SK-N-SH (cell line): Measurements from ENCODE around the gene CA5B. TPM values are rescaled to one million over a fixed set of nuclear protein-coding genes. Genes with fewer than 3 reads are reported as not detected.

ENCODE experiments used
- CTCF ChIA-PET: fragments of 300-600, 350-600 bp; formaldehyde crosslinking; extraction: SDS; loops from one replicate; lab custom pipeline; 2021; lab: Yijun Ruan, JAX
- POLR2A ChIA-PET: fragments of 350-600 bp; sonication (Branson Sonifier 250); formaldehyde crosslinking; extraction: SDS; loops from one replicate; lab custom pipeline; 2020; ENCODE audit warnings: antibody characterized with exemption, inconsistent platforms; lab: Yijun Ruan, JAX
- DNase-seq: peaks from one replicate; pipeline ENCODE4 v3.0.0; 2012
- H2AFZ ChIP-seq: fragments of 200-600 bp; sonication (generic); 2 replicates; pipeline ENCODE4 v1.8.1; 2016; ENCODE audit warnings: antibody characterized with exemption, mild to moderate bottlenecking, low read depth
- H3F3A ChIP-seq: fragments of 200-600 bp; sonication (generic); replicated peaks from 2 replicates; pipeline ENCODE3; 2016; ENCODE audit warnings: antibody characterized with exemption, mild to moderate bottlenecking; ENCODE audit not compliant: insufficient read depth
- H3K27ac ChIP-seq, 2 experiments: fragments of 200-500 bp in 1 of 2; fragments of 200-600 bp in 1 of 2; sonication (Bioruptor generic) in 1 of 2; sonication (generic), shearing (Covaris generic) in 1 of 2; 2 replicates each; pipeline versions ENCODE4 v1.5.1 to v1.6.1; 2014 to 2016; ENCODE audit warnings: low read depth in 2 of 2, inconsistent platforms in 1 of 2, low read length in 1 of 2, mild to moderate bottlenecking in 1 of 2, mixed read lengths in 1 of 2
- H3K27me3 ChIP-seq: fragments of 200-600 bp; sonication (generic), shearing (Covaris generic); 2 replicates; pipeline ENCODE4 v1.6.1; 2016; ENCODE audit warnings: mixed run types; ENCODE audit not compliant: insufficient read depth
- H3K36me3 ChIP-seq, 2 experiments: fragments of 200-500 bp in 1 of 2; fragments of 200-600 bp in 1 of 2; sonication (Bioruptor generic) in 1 of 2; sonication (generic) in 1 of 2; replicated peaks in 1 of 2; 2 replicates each; pipeline versions ENCODE3 to v1.5.1; 2014 to 2016; ENCODE audit warnings: low read length in 1 of 2, mild to moderate bottlenecking in 1 of 2; ENCODE audit not compliant: insufficient read depth in 2 of 2, control insufficient read depth in 1 of 2
- H3K4me1 ChIP-seq, 2 experiments: fragments of 200-500 bp in 1 of 2; fragments of 200-600 bp in 1 of 2; sonication (Bioruptor generic) in 1 of 2; sonication (generic), shearing (Covaris generic) in 1 of 2; 2 replicates each; pipeline versions ENCODE4 v1.5.1 to v1.6.1; 2014 to 2016; ENCODE audit warnings: low read depth in 1 of 2, low read length in 1 of 2, mixed run types in 1 of 2; ENCODE audit not compliant: insufficient read depth in 2 of 2, control insufficient read depth in 1 of 2
- H3K4me2 ChIP-seq: fragments of 200-600 bp; sonication (generic), shearing (Covaris generic); 2 replicates; pipeline ENCODE4 v1.6.1; 2017; ENCODE audit warnings: mixed run types
- H3K4me3 ChIP-seq, 2 experiments: fragments of 200-500 bp in 1 of 2; fragments of 200-600 bp in 1 of 2; sonication (Bioruptor generic) in 1 of 2; sonication (generic), shearing (Covaris generic) in 1 of 2; 2 replicates each; pipeline versions ENCODE4 v1.5.1 to v1.8.1; 2014 to 2016; ENCODE audit warnings: low read depth in 2 of 2, inconsistent platforms in 1 of 2, low read length in 1 of 2, mild to moderate bottlenecking in 1 of 2, mixed read lengths in 1 of 2, moderate library complexity in 1 of 2
- H3K79me2 ChIP-seq: fragments of 200-600 bp; sonication (generic); 2 replicates; pipeline ENCODE4 v1.8.1; 2017; ENCODE audit warnings: mild to moderate bottlenecking; ENCODE audit not compliant: insufficient read depth
- H3K9ac ChIP-seq: fragments of 200-600 bp; sonication (generic); 2 replicates; pipeline ENCODE4 v1.6.1; 2017; ENCODE audit warnings: mixed run types
- H3K9me2 ChIP-seq: fragments of 200-600 bp; sonication (generic); 2 replicates; pipeline ENCODE4 v1.6.1; 2017; ENCODE audit warnings: mixed run types
- H3K9me3 ChIP-seq: fragments of 200-600 bp; sonication (generic); 2 replicates; pipeline ENCODE4 v1.6.1; 2017; ENCODE audit warnings: mixed run types, mild to moderate bottlenecking, moderate library complexity
- H4K20me1 ChIP-seq: fragments of 200-600 bp; sonication (generic); 2 replicates; pipeline ENCODE4 v1.6.1; 2017; ENCODE audit warnings: mild to moderate bottlenecking, mixed run types; ENCODE audit not compliant: insufficient read depth
- CHD2 ChIP-seq: fragments of 150-350 bp; IDR thresholded peaks from 2 replicates; pipeline ENCODE4 v1.6.1; 2018; ENCODE audit warnings: low read length; ENCODE audit not compliant: partially characterized antibody
- ELF1 ChIP-seq: IDR thresholded peaks from 2 replicates; pipeline ENCODE4 v1.4.0; 2012
- FOXJ3 ChIP-seq: sonication (generic); formaldehyde crosslinking; IDR thresholded peaks from 2 replicates; pipeline ENCODE4 v1.5.1; 2020; ENCODE audit warnings: mild to moderate bottlenecking, missing genetic modification reagents
- GABPA ChIP-seq: IDR thresholded peaks from 2 replicates; pipeline ENCODE4 v1.4.0; 2012; ENCODE audit warnings: low read depth, mild to moderate bottlenecking
- JUND ChIP-seq: IDR thresholded peaks from 2 replicates; pipeline ENCODE4 v1.4.0; 2012
- MXI1 ChIP-seq: IDR thresholded peaks from 2 replicates; pipeline ENCODE4 v1.6.1; 2012; ENCODE audit warnings: mild to moderate bottlenecking, low read depth, low read length, improper control_type of control experiment
- RFX5 ChIP-seq: IDR thresholded peaks from 2 replicates; pipeline ENCODE4 v1.6.1; 2012; ENCODE audit warnings: mild to moderate bottlenecking, improper control_type of control experiment, low read length
- RXRA ChIP-seq: IDR thresholded peaks from 2 replicates; pipeline ENCODE4 v1.4.0; 2012; ENCODE audit warnings: low read depth, mild to moderate bottlenecking, borderline replicate concordance
- SIN3A ChIP-seq: IDR thresholded peaks from 2 replicates; pipeline ENCODE4 v1.6.1; 2012; ENCODE audit warnings: low read depth, mild to moderate bottlenecking, low read length, moderate library complexity, borderline replicate concordance
- TAF1 ChIP-seq: IDR thresholded peaks from 2 replicates; pipeline ENCODE4 v1.6.1; 2012; ENCODE audit warnings: low read depth, mild to moderate bottlenecking, low read length, moderate library complexity, borderline replicate concordance
- TCF12 ChIP-seq: IDR thresholded peaks from 2 replicates; pipeline ENCODE4 v1.4.0; 2012
- TEAD4 ChIP-seq: IDR thresholded peaks from 2 replicates; pipeline ENCODE4 v1.4.0; 2012; ENCODE audit warnings: mild to moderate bottlenecking, borderline replicate concordance; ENCODE audit not compliant: insufficient read depth
- YY1 ChIP-seq: IDR thresholded peaks from 2 replicates; pipeline ENCODE4 v1.4.0; 2012; ENCODE audit warnings: low read depth, mild to moderate bottlenecking
- WGBS: methylation state at CpG from one replicate; pipeline ENCODE4 v1.1.6; 2017; ENCODE audit warnings: low lambda C conversion rate; 5-methylcytosine and 5-hydroxymethylcytosine counted together
- polyA plus RNA-seq, 3 experiments: library from polyadenylated mRNA; depleted of rRNA; stranded (reverse); fragments of >200 nt; gene quantifications; 2 replicates each; pipeline ENCODE4 v1.2.3, GENCODE V29; 2012
- TF ChIP-seq, protein P1 (sequence below): IDR thresholded peaks from 2 replicates; pipeline ENCODE4 v1.6.1; 2012; ENCODE audit warnings: mild to moderate bottlenecking, low read depth, low read length, moderate library complexity
- TF ChIP-seq, protein P2 (sequence below): IDR thresholded peaks from 2 replicates; pipeline ENCODE4 v1.4.0; 2012; ENCODE audit warnings: low read depth, borderline replicate concordance
- TF ChIP-seq, protein P3 (sequence below): IDR thresholded peaks from 2 replicates; pipeline ENCODE4 v1.4.0; 2012; ENCODE audit warnings: low read depth
- TF ChIP-seq, protein P4 (sequence below): IDR thresholded peaks from 2 replicates; pipeline ENCODE4; 2012
- TF ChIP-seq, protein P5 (sequence below): IDR thresholded peaks from 2 replicates; pipeline ENCODE4 v1.4.0; 2012; ENCODE audit warnings: low read depth, borderline replicate concordance

CA5B gene
- polyA plus RNA-seq, 1 of the 3 experiments (the other 2 are of a cell fraction), result 4.4 TPM

GRCh38 chrX:15812192-15812938 is 74.3 kb downstream of the CA5B start (continued):
- TF ChIP-seq, protein P1, sequence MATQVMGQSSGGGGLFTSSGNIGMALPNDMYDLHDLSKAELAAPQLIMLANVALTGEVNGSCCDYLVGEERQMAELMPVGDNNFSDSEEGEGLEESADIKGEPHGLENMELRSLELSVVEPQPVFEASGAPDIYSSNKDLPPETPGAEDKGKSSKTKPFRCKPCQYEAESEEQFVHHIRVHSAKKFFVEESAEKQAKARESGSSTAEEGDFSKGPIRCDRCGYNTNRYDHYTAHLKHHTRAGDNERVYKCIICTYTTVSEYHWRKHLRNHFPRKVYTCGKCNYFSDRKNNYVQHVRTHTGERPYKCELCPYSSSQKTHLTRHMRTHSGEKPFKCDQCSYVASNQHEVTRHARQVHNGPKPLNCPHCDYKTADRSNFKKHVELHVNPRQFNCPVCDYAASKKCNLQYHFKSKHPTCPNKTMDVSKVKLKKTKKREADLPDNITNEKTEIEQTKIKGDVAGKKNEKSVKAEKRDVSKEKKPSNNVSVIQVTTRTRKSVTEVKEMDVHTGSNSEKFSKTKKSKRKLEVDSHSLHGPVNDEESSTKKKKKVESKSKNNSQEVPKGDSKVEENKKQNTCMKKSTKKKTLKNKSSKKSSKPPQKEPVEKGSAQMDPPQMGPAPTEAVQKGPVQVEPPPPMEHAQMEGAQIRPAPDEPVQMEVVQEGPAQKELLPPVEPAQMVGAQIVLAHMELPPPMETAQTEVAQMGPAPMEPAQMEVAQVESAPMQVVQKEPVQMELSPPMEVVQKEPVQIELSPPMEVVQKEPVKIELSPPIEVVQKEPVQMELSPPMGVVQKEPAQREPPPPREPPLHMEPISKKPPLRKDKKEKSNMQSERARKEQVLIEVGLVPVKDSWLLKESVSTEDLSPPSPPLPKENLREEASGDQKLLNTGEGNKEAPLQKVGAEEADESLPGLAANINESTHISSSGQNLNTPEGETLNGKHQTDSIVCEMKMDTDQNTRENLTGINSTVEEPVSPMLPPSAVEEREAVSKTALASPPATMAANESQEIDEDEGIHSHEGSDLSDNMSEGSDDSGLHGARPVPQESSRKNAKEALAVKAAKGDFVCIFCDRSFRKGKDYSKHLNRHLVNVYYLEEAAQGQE, result no peak
- TF ChIP-seq, protein P2, sequence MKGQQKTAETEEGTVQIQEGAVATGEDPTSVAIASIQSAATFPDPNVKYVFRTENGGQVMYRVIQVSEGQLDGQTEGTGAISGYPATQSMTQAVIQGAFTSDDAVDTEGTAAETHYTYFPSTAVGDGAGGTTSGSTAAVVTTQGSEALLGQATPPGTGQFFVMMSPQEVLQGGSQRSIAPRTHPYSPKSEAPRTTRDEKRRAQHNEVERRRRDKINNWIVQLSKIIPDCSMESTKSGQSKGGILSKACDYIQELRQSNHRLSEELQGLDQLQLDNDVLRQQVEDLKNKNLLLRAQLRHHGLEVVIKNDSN, result no peak
- TF ChIP-seq TEAD4 (no peak), YY1 (no peak), TAF1 (no peak)
- TF ChIP-seq, all 33 proteins: peak for 0

DNA sequence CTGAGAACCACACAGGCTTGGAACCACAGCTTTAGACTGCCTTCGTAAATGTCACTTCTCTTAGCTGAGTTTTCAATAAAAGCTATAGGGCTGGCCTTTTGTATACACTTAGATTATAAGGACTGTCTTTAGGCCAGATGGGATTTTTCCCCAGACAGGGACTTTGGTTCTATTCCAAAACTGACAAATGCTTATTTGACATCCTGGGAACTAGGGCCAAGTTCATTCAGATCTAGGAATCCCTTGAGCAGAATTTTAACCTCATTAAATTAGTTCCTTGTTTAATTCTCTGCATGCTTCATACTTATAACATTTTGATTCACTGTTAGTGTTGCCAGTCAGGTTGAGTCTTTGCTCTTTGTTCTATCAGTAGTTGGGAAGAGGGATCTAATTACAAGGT is 75.3 kb downstream of the CA5B start:
- Histone ChIP-seq H3K4me1 (no peaks in the 10 kb centered on the region; a peak in 2 of 4 replicates), H3K4me3 (no peak overlapping the region), H3K36me3 (peaks cover 65 to 66% of the 10 kb centered on the region in 2 experiments), H3K27ac (no peak overlapping the region), H3K9me3 (no peaks in the 10 kb centered on the region), H3F3A (no peaks in the 10 kb centered on the region), H3K9ac (no peak overlapping the region), H3K79me2 (no peaks in the 10 kb centered on the region), H3K9me2 (no peaks in the 10 kb centered on the region), H2AFZ (no peak overlapping the region), H3K4me2 (no peak overlapping the region), H4K20me1 (no peaks in the 10 kb centered on the region), H3K27me3 (no peaks in the 10 kb centered on the region)
- no peak for DNase-seq
- WGBS, result 93% methylated on average over 1 of the region's 1 CpG
- CTCF ChIA-PET, result interaction anchor here (0.9 kb wide), 1 partner anchor 52 kb away, joined by 3 read pairs; no protein-coding TSS in a partner anchor
- POLR2A ChIA-PET, result no interaction called here
- TF ChIP-seq SIN3A (no peak), JUND (no peak), TCF12 (no peak), YY1 (no peak), RFX5 (no peak), ELF1 (no peak), GABPA (no peak), CHD2 (no peak), FOXJ3 (CRISPR knock-in tag) (no peak), RXRA (no peak), MXI1 (no peak)
- TF ChIP-seq, protein P3, sequence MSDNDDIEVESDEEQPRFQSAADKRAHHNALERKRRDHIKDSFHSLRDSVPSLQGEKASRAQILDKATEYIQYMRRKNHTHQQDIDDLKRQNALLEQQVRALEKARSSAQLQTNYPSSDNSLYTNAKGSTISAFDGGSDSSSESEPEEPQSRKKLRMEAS, result no peak
- TF ChIP-seq, protein P4, sequence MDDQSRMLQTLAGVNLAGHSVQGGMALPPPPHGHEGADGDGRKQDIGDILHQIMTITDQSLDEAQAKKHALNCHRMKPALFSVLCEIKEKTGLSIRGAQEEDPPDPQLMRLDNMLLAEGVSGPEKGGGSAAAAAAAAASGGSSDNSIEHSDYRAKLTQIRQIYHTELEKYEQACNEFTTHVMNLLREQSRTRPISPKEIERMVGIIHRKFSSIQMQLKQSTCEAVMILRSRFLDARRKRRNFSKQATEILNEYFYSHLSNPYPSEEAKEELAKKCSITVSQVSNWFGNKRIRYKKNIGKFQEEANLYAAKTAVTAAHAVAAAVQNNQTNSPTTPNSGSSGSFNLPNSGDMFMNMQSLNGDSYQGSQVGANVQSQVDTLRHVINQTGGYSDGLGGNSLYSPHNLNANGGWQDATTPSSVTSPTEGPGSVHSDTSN, result no peak
- TF ChIP-seq, protein P1, result no peak
- TF ChIP-seq, protein P5, sequence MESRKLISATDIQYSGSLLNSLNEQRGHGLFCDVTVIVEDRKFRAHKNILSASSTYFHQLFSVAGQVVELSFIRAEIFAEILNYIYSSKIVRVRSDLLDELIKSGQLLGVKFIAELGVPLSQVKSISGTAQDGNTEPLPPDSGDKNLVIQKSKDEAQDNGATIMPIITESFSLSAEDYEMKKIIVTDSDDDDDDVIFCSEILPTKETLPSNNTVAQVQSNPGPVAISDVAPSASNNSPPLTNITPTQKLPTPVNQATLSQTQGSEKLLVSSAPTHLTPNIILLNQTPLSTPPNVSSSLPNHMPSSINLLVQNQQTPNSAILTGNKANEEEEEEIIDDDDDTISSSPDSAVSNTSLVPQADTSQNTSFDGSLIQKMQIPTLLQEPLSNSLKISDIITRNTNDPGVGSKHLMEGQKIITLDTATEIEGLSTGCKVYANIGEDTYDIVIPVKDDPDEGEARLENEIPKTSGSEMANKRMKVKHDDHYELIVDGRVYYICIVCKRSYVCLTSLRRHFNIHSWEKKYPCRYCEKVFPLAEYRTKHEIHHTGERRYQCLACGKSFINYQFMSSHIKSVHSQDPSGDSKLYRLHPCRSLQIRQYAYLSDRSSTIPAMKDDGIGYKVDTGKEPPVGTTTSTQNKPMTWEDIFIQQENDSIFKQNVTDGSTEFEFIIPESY, result no peak
